Astrocyte (in vitro differentiated cells and primary cell): Measurements from ENCODE around the gene ATP8A1. TPM values are rescaled to one million over a fixed set of nuclear protein-coding genes. Genes with fewer than 3 reads are reported as not detected.
"Not testable (repeated sequence)": the region's sequence is repeated elsewhere in the genome, so short reads cannot be mapped to it uniquely, and the experiment has no call there.

Experiments
- DNase-seq: peaks from one replicate; pipeline ENCODE4 v3.0.0-alpha.2; 2010; ENCODE audit warnings: low read depth
- FAIRE-seq: peaks from 2 replicates; lab custom pipeline; 2011; peaks lifted over from hg19 to GRCh38; lab: Jason Lieb, UNC
- H2AFZ ChIP-seq: 2 replicates; pipeline ENCODE4 v1.6.0; 2012; ENCODE audit warnings: low read depth, low read length, inconsistent platforms
- H3K27ac ChIP-seq: 2 replicates; pipeline ENCODE4 v1.5.1; 2011; ENCODE audit warnings: low read depth, low read length, inconsistent platforms
- H3K27me3 ChIP-seq: 2 replicates; pipeline ENCODE4 v1.6.0; 2011; ENCODE audit warnings: low read length, inconsistent platforms; ENCODE audit not compliant: insufficient read depth
- H3K36me3 ChIP-seq: 2 replicates; pipeline ENCODE4 v1.5.1; 2011; ENCODE audit warnings: low read length, inconsistent platforms; ENCODE audit not compliant: insufficient read depth
- H3K4me1 ChIP-seq: 2 replicates; pipeline ENCODE4 v1.5.1; 2011; ENCODE audit warnings: low read length, inconsistent platforms; ENCODE audit not compliant: insufficient read depth
- H3K4me2 ChIP-seq: 2 replicates; pipeline ENCODE4 v1.6.0; 2012; ENCODE audit warnings: low read length, inconsistent platforms
- H3K4me3 ChIP-seq: 2 replicates; pipeline ENCODE4 v1.5.1; 2011; ENCODE audit warnings: low read depth, mild to moderate bottlenecking, low read length, inconsistent platforms; ENCODE audit not compliant: insufficient read depth
- H3K79me2 ChIP-seq: 2 replicates; pipeline ENCODE4 v1.6.0; 2012; ENCODE audit warnings: mild to moderate bottlenecking, low read length, inconsistent platforms; ENCODE audit not compliant: insufficient read depth
- H3K9ac ChIP-seq: 2 replicates; pipeline ENCODE4 v1.6.0; 2012; ENCODE audit warnings: mild to moderate bottlenecking, low read length, inconsistent platforms
- H3K9me3 ChIP-seq: 2 replicates; pipeline ENCODE4 v1.5.1; 2012; ENCODE audit warnings: low read depth, mild to moderate bottlenecking, low read length, inconsistent platforms; ENCODE audit not compliant: insufficient read depth
- H4K20me1 ChIP-seq: 2 replicates; pipeline ENCODE4 v1.6.0; 2012; ENCODE audit warnings: low read length, inconsistent platforms; ENCODE audit not compliant: insufficient read depth
- H3K27ac Mint-ChIP-seq: one replicate; pipeline ENCODE4 v1.8.0; 2021; ENCODE audit warnings: mild to moderate bottlenecking, mixed read lengths; ENCODE audit not compliant: unreplicated experiment
- H3K27me3 Mint-ChIP-seq: one replicate; pipeline ENCODE4 v1.8.0; 2021; ENCODE audit warnings: low read depth, mixed read lengths; ENCODE audit not compliant: unreplicated experiment
- H3K36me3 Mint-ChIP-seq: one replicate; pipeline ENCODE4 v1.8.0; 2021; ENCODE audit warnings: low read depth, mixed read lengths; ENCODE audit not compliant: unreplicated experiment
- H3K4me1 Mint-ChIP-seq: one replicate; pipeline ENCODE4 v1.8.0; 2021; ENCODE audit warnings: low read depth, mixed read lengths; ENCODE audit not compliant: unreplicated experiment
- H3K4me3 Mint-ChIP-seq: one replicate; pipeline ENCODE4 v1.8.0; 2021; ENCODE audit warnings: mild to moderate bottlenecking, moderate library complexity, mixed read lengths; ENCODE audit not compliant: unreplicated experiment
- H3K9me3 Mint-ChIP-seq: one replicate; pipeline ENCODE4 v1.8.0; 2021; ENCODE audit warnings: mild to moderate bottlenecking, mixed read lengths; ENCODE audit not compliant: unreplicated experiment
- EZH2 ChIP-seq: IDR thresholded peaks from 2 replicates; pipeline ENCODE4 v1.6.1; 2012; ENCODE audit warnings: mild to moderate bottlenecking, low read length, inconsistent platforms; ENCODE audit not compliant: insufficient read depth
- total RNA-seq: library from RNA; stranded (reverse); gene quantifications from 2 replicates; pipeline ENCODE4 v1.2.1, GENCODE V29; 2021
- TF ChIP-seq, protein P1 (sequence below): IDR thresholded peaks from 2 replicates; pipeline ENCODE4 v1.5.1; 2011; ENCODE audit warnings: low read depth, mild to moderate bottlenecking, inconsistent platforms, low read length, moderate library complexity; ENCODE audit not compliant: insufficient read depth

The ATP8A1 gene
- total RNA-seq, 1 donor from 2014 or later, result 2.9 TPM

GRCh38 chr4:42466273-42466844, 190.5 kb downstream of the ATP8A1 start:
- Histone ChIP-seq H3K4me3 (no peak overlapping the region), H3K79me2 (no peaks in the 10 kb centered on the region), H3K9ac (no peak overlapping the region), H3K4me2 (no peak overlapping the region), H3K36me3 (no peaks in the 10 kb centered on the region), H4K20me1 (no peaks in the 10 kb centered on the region), H2AFZ (no peak overlapping the region), H3K27me3 (no peaks in the 10 kb centered on the region), H3K4me1 (no peaks in the 10 kb centered on the region), H3K9me3 (no peaks in the 10 kb centered on the region), H3K27ac (no peak overlapping the region)
- Mint-ChIP-seq H3K4me3 (no peak overlapping the region), H3K27me3 (no peaks in the 10 kb centered on the region), H3K4me1 (no peaks in the 10 kb centered on the region), H3K27ac (no peak overlapping the region), H3K36me3 (no peaks in the 10 kb centered on the region), H3K9me3 (peaks cover 2% of the 10 kb centered on the region)
- FAIRE-seq (no peak), DNase-seq (no peak)
- no peak for TF ChIP-seq EZH2
- TF ChIP-seq, protein P1, sequence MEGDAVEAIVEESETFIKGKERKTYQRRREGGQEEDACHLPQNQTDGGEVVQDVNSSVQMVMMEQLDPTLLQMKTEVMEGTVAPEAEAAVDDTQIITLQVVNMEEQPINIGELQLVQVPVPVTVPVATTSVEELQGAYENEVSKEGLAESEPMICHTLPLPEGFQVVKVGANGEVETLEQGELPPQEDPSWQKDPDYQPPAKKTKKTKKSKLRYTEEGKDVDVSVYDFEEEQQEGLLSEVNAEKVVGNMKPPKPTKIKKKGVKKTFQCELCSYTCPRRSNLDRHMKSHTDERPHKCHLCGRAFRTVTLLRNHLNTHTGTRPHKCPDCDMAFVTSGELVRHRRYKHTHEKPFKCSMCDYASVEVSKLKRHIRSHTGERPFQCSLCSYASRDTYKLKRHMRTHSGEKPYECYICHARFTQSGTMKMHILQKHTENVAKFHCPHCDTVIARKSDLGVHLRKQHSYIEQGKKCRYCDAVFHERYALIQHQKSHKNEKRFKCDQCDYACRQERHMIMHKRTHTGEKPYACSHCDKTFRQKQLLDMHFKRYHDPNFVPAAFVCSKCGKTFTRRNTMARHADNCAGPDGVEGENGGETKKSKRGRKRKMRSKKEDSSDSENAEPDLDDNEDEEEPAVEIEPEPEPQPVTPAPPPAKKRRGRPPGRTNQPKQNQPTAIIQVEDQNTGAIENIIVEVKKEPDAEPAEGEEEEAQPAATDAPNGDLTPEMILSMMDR, result no peak

DNA sequence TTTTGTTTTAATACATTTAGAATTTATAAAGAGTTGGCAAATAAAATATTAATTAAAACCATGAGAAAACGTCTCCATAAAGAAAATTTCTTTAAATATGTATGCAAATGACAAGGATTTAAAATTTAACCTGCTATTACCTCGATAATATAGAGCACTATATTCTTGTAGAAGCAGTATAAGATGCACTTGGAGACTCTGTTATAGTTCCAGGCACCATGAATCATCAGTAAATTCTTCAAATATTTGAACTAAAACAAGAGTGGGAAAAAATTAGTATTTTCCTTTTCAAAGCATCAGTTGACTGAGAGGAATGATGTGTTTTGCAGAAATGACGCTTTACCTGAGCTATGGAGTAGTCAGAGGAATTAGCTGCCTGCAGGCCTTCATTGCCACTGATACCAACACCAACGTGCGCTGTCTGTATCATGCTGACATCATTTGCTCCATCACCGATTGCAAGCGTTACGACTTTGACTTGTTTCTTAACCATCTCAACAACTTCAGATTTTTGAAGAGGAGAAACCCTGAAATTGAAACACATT, 192.3 kb downstream of the ATP8A1 start:
- Histone ChIP-seq H3K27me3 (no peaks in the 10 kb centered on the region), H3K9me3 (no peaks in the 10 kb centered on the region), H2AFZ (no peak overlapping the region), H3K4me3 (no peak overlapping the region), H3K9ac (no peak overlapping the region), H3K27ac (no peak overlapping the region), H3K36me3 (no peaks in the 10 kb centered on the region), H3K79me2 (no peaks in the 10 kb centered on the region), H4K20me1 (no peaks in the 10 kb centered on the region), H3K4me2 (no peak overlapping the region), H3K4me1 (no peaks in the 10 kb centered on the region)
- no peak for FAIRE-seq
- H3K36me3 Mint-ChIP-seq, result no peaks in the 10 kb centered on the region
- H3K4me3 Mint-ChIP-seq, result no peak overlapping the region
- no peaks in the 10 kb centered on the region for H3K4me1 Mint-ChIP-seq
- TF ChIP-seq, protein P1, result no peak
- TF ChIP-seq EZH2, result no peak
- H3K27ac Mint-ChIP-seq, result no peak overlapping the region
- DNase-seq, result peak; percentile 40
- peaks cover 2% of the 10 kb centered on the region for H3K9me3 Mint-ChIP-seq
- no peaks in the 10 kb centered on the region for H3K27me3 Mint-ChIP-seq

DNA sequence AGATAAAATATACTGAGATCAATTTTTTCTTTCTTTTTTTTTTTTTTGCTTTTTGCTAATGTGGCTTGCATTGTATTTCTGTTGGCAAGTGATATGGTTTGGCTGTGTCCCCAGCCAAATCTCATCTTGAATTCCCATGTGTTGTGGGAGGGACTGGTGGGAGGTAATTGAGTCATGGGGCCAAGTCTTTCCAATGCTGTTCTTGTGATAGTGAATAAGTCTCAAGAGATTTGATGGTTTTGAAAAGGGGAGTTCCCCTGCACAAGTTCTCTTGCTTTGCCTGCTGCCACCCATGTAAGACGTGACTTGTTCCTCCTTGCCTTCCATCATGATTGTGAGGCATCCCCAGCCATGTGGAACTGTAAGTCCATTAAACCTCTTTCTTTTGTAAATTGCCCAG, 195.7 kb downstream of the ATP8A1 start:
- not testable (repeated sequence) for H3K4me1 Mint-ChIP-seq, H3K79me2 ChIP-seq, H3K27me3 Mint-ChIP-seq, H3K9me3 Mint-ChIP-seq, H3K36me3 ChIP-seq, H3K9me3 ChIP-seq, H3K4me2 ChIP-seq, H3K27ac Mint-ChIP-seq, H2AFZ ChIP-seq, H3K4me1 ChIP-seq, H4K20me1 ChIP-seq, H3K9ac ChIP-seq, H3K4me3 ChIP-seq, H3K4me3 Mint-ChIP-seq, H3K27ac ChIP-seq, H3K36me3 Mint-ChIP-seq, H3K27me3 ChIP-seq, FAIRE-seq
- DNase-seq, result peak; percentile 2
